GM12878 (cell line): ENCODE results near the gene APOO. TPM values are rescaled to one million over a fixed set of nuclear protein-coding genes. Genes with fewer than 3 reads are reported as not detected.

Source experiments
- ATAC-seq: fragments of 200-7000 bp; cut with Tn5 transposase; 3 replicates; pipeline ENCODE4 v1.9.1; 2020; ENCODE audit warnings: mild to moderate bottlenecking, moderate library complexity
- BruUV-seq: library from RNA; stranded (reverse); fragments of 400-500 nt; replicated peaks from 2 replicates; lab custom pipeline; 2021; lab: Mats Ljungman, UMichigan
- CTCF ChIA-PET: fragments of 300-600 bp; sonication (Branson Sonifier 250); formaldehyde crosslinking; extraction: SDS; loops from one replicate; lab custom pipeline; 2021; ENCODE audit warnings: inconsistent platforms; lab: Yijun Ruan, JAX
- POLR2A ChIA-PET: fragments of 350-600 bp; formaldehyde crosslinking; extraction: SDS; loops from one replicate; lab custom pipeline; 2021; ENCODE audit warnings: inconsistent platforms; lab: Charles Lee
- RAD21 ChIA-PET: fragments of 300-600 bp; sonication (Branson Sonifier 250); formaldehyde crosslinking; loops from one replicate; lab custom pipeline; 2023; ENCODE audit warnings: antibody characterized with exemption; ENCODE audit not compliant: unreplicated experiment; lab: Charles Lee
- SMC1A ChIA-PET: fragments of 300-600 bp; sonication (Branson Sonifier 250); formaldehyde crosslinking; loops from one replicate; lab custom pipeline; 2023; ENCODE audit not compliant: unreplicated experiment, uncharacterized antibody; lab: Charles Lee
- DNase-seq: peaks from one replicate; pipeline ENCODE4 v3.0.0-alpha.2; 2011; ENCODE audit warnings: low read depth, low spot score
- FAIRE-seq: peaks from 3 replicates; lab custom pipeline; 2011; peaks lifted over from hg19 to GRCh38; lab: Jason Lieb, UNC
- H2AFZ ChIP-seq: 2 replicates; pipeline ENCODE4 v1.6.0; 2011; ENCODE audit warnings: low read depth, low read length, control low read depth; ENCODE audit not compliant: control insufficient read depth
- H3K27ac ChIP-seq: 2 replicates; pipeline ENCODE4 v1.5.1; 2011; ENCODE audit warnings: control low read depth; ENCODE audit not compliant: control insufficient read depth, insufficient read depth
- H3K27me3 ChIP-seq, 2 experiments: replicated peaks in 1 of 2; 2 replicates each; pipeline versions ENCODE4 v1.6.0 to v1.6.1; 2011; ENCODE audit warnings: low read length in 1 of 2; ENCODE audit not compliant: control insufficient read depth in 2 of 2, insufficient read depth in 2 of 2
- H3K36me3 ChIP-seq, 2 experiments: 2 replicates each; pipeline ENCODE4 v1.5.1; 2011; ENCODE audit warnings: low read length in 1 of 2; ENCODE audit not compliant: control insufficient read depth in 2 of 2, insufficient read depth in 2 of 2
- H3K4me1 ChIP-seq: 2 replicates; pipeline ENCODE4 v1.6.1; 2011; ENCODE audit warnings: mild to moderate bottlenecking, low read length, moderate library complexity, mixed read lengths; ENCODE audit not compliant: control insufficient read depth, insufficient read depth
- H3K4me2 ChIP-seq: 2 replicates; pipeline ENCODE4 v1.6.0; 2011; ENCODE audit warnings: control low read depth; ENCODE audit not compliant: control insufficient read depth, insufficient read depth
- H3K4me3 ChIP-seq: fragments of 200-600 bp; sonication (generic); 2 replicates; pipeline ENCODE4 v1.5.1; 2016
- H3K79me2 ChIP-seq: 2 replicates; pipeline ENCODE4 v1.6.0; 2011; ENCODE audit warnings: low read length; ENCODE audit not compliant: control insufficient read depth, insufficient read depth
- H3K9ac ChIP-seq: 2 replicates; pipeline ENCODE4 v1.8.0; 2011; ENCODE audit warnings: low read length, control low read depth, mixed read lengths; ENCODE audit not compliant: control insufficient read depth, insufficient read depth
- H3K9me3 ChIP-seq: replicated peaks from 3 replicates; pipeline ENCODE4 v1.5.1; 2011; ENCODE audit warnings: mild to moderate bottlenecking, low read length; ENCODE audit not compliant: control insufficient read depth, insufficient read depth
- H4K20me1 ChIP-seq: 2 replicates; pipeline ENCODE4 v1.6.0; 2011; ENCODE audit not compliant: control insufficient read depth, insufficient read depth
- CHD2 ChIP-seq: IDR thresholded peaks from 2 replicates; pipeline ENCODE4 v1.6.1; 2011; ENCODE audit warnings: low read depth, low read length, improper control_type of control experiment, borderline replicate concordance
- CUX1 ChIP-seq: IDR thresholded peaks from 2 replicates; pipeline ENCODE4 v1.6.1; 2012; ENCODE audit warnings: improper control_type of control experiment, low read depth, low read length; ENCODE audit not compliant: insufficient replicate concordance
- GATAD2B ChIP-seq: fragments of 450-650 bp; conservative IDR thresholded peaks from 2 replicates; pipeline ENCODE4 v1.6.1; 2017; ENCODE audit warnings: low read depth, mild to moderate bottlenecking, moderate library complexity
- JUND ChIP-seq: IDR thresholded peaks from 2 replicates; pipeline ENCODE4 v1.6.1; 2012; ENCODE audit warnings: low read depth, mild to moderate bottlenecking, low read length, improper control_type of control experiment, moderate library complexity
- MTA2 ChIP-seq: fragments of 450-650 bp; IDR thresholded peaks from 2 replicates; pipeline ENCODE4 v1.6.1; 2016; ENCODE audit warnings: low read depth, mild to moderate bottlenecking, moderate library complexity
- NFXL1 ChIP-seq: fragments of 450-650 bp; IDR thresholded peaks from 2 replicates; pipeline ENCODE4 v1.6.1; 2017; ENCODE audit warnings: antibody characterized with exemption, mild to moderate bottlenecking, borderline replicate concordance
- PML ChIP-seq: IDR thresholded peaks from 2 replicates; pipeline ENCODE4 v1.6.1; 2012; ENCODE audit warnings: low read length, inconsistent platforms
- POLR2A ChIP-seq: IDR thresholded peaks from 2 replicates; pipeline ENCODE4 v1.6.1; 2011; ENCODE audit warnings: low read depth, mild to moderate bottlenecking, low read length
- POLR2AphosphoS5 ChIP-seq: IDR thresholded peaks from 2 replicates; pipeline ENCODE4 v1.6.1; 2011; ENCODE audit warnings: mild to moderate bottlenecking, low read length, inconsistent platforms
- POU2F2 ChIP-seq: IDR thresholded peaks from 3 replicates; pipeline ENCODE4 v1.6.1; 2011; ENCODE audit warnings: low read depth, mild to moderate bottlenecking, low read length, borderline replicate concordance
- RELB ChIP-seq: fragments of 450-650 bp; IDR thresholded peaks from 2 replicates; pipeline ENCODE4 v1.6.1; 2017; ENCODE audit warnings: low read depth, mild to moderate bottlenecking, moderate library complexity
- SREBF2 ChIP-seq: IDR thresholded peaks from 2 replicates; pipeline ENCODE4 v1.6.1; 2012; ENCODE audit warnings: mild to moderate bottlenecking, low read length
- ZNF384 ChIP-seq: IDR thresholded peaks from 2 replicates; pipeline ENCODE4 v1.6.1; 2012; ENCODE audit warnings: low read depth, mild to moderate bottlenecking, low read length, improper control_type of control experiment, borderline replicate concordance
- WGBS: methylation state at CpG from one replicate; pipeline ENCODE4 v1.1.6; 2016; ENCODE audit warnings: low lambda C conversion rate; ENCODE audit not compliant: insufficient replicate concordance, insufficient coverage; ENCODE audit errors: missing lambda C conversion rate; 5-methylcytosine and 5-hydroxymethylcytosine counted together
- in situ Hi-C: fragments of 300-500 bp; cut with MboI; formaldehyde crosslinking; loops from 9 replicates; pipeline ENCODE4 v1.14.3; 2018; ENCODE audit warnings: mixed read lengths
- intact Hi-C: fragments of 100-400 bp; cut with micrococcal nuclease; formaldehyde crosslinking; loops from one replicate; pipeline ENCODE4 v1.14.2; 2022; ENCODE audit not compliant: unreplicated experiment
- polyA plus RNA-seq, 11 experiments: library from polyadenylated mRNA; depleted of rRNA in 4 of 11; unstranded in 6 of 11; stranded (reverse) in 5 of 11; fragments of >200 nt; fragmentation: Nextera tagmentation in 4 of 11; fragmentation: Illumina TruSeq in 1 of 11; extraction: Ambion mirVana in 4 of 11; extraction: Trizol in 1 of 11; gene quantifications; 1 replicate in 1 of 11; 2 replicates in 10 of 11; pipeline versions ENCODE4 v1.2.1 to v1.2.3, GENCODE V29; 2011 to 2016; ENCODE audit warnings: inconsistent platforms in 2 of 11, missing spikeins in 2 of 11, low read depth in 1 of 11
- total RNA-seq, 4 experiments: library from RNA; depleted of rRNA in 3 of 4; stranded (reverse); fragments of >200 nt in 3 of 4; fragmentation: Illumina TruSeq in 1 of 4; extraction: Trizol in 1 of 4; gene quantifications; 2 replicates each; pipeline versions ENCODE4 v1.2.1 to v1.2.3, GENCODE V29; 2013 to 2021

APOO gene
- total and polyA plus RNA-seq, 10 of the 15 experiments (the other 5 are each of a cell fraction or from before 2014, with no cell fraction given), result 20.7 to 68.7 (median 35.5) TPM

- Histone ChIP-seq H3K27ac (no peak overlapping the region), H3K4me3 (no peak overlapping the region), H2AFZ (no peak overlapping the region), H3K27me3 (no peaks in the 10 kb centered on the region), H3K4me1 (no peaks in the 10 kb centered on the region), H3K4me2 (no peak overlapping the region), H3K9me3 (no peaks in the 10 kb centered on the region), H3K9ac (no peak overlapping the region), H4K20me1 (no peaks in the 10 kb centered on the region), H3K79me2 (no peaks in the 10 kb centered on the region), H3K36me3 (no peaks in the 10 kb centered on the region)
- ChIA-PET RAD21 (no interaction called here), POLR2A (no interaction called here), SMC1A (no interaction called here), CTCF (no interaction called here)
- in situ Hi-C loops (no loop called here), intact Hi-C loops (no loop called here)
- no peak for ATAC-seq
- DNase-seq, result no peak
- no TSS peak for BruUV-seq
- no peak for FAIRE-seq
- 69% methylated on average over 5 of the region's 5 CpGs for WGBS
- TF ChIP-seq MTA2 (no peak), GATAD2B (no peak), RELB (no peak), JUND (no peak), POU2F2 (no peak), POLR2A (no peak), CHD2 (no peak), NFXL1 (no peak), SREBF2 (no peak), ZNF384 (no peak), PML (no peak), CUX1 (no peak), POLR2AphosphoS5 (no peak)
Observed at GRCh38 chrX:23803931-23804381, 103.8 kb downstream of the APOO start.
